CD4-positive, alpha-beta T cell treated with Interleukin-4 for 1 hour (primary cell): Measurements from ENCODE around the gene NPTN.
"Not testable (repeated sequence)": the region's sequence is repeated elsewhere in the genome, so short reads cannot be mapped to it uniquely, and the experiment has no call there.

ENCODE experiments used
- DNase-seq, 2 donors: peaks; one replicate each; pipeline ENCODE4 v3.0.0-alpha.2; 2020 to 2022

Gene NPTN

DNA sequence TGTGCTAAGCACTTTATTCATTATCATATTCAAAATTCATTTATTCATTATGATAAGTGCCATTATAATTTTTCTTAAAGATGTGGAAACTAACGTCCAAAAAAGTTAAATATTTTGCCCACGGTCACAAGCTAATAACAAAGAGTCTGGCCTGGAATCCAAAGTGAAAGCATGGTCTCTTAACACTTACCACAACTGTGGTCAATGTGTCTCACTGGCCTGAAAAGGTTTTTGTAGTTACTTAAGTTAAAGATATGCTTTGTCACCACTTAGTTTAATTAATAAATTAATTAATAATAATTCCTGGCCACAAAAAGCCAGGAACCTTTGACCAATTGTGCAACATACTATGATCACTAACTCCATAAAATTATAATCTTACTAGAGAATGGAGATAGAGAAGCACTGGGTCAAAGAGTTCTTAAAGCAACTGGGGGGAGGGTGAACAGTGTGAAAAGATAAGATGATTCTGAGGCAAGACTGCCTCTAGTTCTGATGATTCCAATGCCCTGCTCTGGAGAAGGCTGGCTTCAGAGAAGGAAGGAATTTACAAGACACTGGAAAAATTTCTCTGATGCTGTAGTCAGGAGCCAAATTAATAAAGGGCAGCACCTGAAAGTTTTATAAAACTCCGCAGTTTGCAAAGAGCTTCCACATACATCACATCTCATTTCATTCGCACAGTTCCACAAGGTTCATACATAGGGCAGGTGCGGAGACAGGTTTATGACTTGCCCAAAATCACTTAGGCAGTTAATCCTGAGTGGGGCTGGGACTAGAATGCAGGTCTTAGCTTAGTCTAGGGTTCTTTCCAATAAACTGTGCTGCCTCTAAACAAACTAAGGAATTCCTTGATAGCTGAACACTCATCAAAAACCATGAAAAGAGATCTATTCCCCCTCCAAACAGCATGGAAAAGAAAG, 32.5 kb downstream of the NPTN start:
- no peak for DNase-seq

DNA sequence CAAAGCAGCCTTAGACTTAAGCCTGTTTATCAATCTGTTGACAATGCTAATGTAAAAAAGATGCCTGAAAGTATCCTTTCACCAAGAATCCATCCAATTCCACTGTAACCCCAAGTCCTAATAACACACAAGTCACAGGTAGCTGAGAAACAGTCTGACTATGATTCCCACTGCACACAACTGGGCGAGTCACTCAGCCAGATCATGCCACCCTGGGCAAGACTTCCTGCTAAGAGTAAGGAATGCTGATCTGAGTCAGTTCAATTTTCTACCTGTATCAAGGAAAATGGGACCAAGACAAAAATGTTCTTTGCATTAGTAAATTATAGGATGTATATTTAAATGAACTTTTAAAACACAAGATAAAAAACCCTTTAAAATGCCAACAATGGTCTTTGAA, 33.3 kb downstream of the NPTN start:
- no peak for DNase-seq

DNA sequence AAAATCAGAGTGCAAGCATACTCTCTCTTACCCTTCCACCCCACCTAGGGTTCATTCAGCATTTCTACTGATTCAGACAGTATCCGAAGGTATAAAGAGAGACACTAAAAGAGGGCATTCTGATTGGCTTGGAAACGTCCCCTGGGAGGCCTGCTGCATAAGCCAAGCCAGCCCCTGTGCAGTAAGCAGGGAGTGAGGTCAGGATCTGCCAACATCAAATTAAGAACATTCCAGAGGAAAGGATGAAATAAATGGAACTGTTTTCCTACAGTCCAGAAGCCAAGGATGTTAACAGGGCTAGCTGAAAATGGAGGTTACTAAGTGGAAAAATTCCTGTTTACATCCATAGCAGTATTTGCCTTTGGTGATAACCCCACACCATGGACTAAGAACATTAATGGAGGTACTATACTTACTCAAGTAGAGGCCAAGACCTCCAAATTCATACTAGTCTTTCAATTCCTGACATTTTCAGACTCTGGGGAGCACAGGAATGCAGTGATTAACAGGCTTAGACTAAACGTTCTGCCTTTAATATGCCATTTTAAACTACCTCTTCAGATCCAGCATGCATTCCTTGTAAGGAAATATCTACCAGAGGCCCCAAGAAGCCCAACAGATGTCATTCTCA, 34.5 kb downstream of the NPTN start:
- no peak for DNase-seq

DNA sequence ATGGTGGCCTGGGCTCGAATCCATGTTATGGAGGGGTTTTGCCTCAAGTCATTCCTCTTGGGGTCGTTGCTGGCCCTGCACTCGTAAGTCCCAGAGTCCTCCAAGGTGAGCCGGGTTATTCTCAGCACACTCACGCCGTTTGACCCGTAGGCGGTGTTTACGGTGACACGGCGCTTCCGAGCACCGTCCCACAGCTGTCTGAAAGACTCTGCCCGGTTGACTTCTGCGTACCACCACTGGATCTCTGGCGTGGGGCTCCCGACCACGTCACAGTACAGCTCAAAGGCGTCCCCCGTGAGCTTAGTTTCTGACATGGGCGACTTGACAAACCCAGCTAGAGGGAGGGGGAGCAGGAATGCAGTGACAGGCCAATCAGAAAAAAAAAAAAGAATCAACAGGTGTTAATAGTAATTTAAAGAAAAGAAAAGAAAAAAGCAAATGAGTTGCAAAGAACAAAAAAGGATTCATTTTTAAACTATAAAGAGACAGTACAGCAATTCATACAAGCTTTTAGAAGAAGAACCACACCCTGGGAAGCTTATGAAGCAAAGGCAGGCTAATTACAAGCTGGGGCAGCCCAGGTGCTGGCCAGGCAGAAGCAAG, 36.1 kb downstream of the NPTN start:
- DNase-seq, result no peak

DNA sequence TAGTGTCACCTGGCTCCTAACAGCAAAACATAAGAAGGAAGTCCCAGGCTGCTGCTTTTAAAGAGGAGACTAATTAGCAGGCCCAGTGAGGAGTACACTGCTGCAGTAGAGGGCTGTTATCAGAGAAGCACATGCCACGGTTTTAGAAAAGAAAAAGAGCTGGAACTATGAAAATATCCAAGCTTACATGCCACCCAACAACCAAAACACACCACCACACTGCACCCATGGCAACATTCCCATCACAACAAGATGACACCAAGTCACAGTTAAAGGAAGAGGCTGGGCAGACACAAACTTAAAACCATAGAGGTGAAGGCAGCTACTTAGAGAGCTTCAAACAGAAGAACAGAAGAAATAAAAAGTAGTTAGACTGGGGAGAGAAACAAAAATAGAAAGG, 37.0 kb downstream of the NPTN start:
- DNase-seq, result no peak

DNA sequence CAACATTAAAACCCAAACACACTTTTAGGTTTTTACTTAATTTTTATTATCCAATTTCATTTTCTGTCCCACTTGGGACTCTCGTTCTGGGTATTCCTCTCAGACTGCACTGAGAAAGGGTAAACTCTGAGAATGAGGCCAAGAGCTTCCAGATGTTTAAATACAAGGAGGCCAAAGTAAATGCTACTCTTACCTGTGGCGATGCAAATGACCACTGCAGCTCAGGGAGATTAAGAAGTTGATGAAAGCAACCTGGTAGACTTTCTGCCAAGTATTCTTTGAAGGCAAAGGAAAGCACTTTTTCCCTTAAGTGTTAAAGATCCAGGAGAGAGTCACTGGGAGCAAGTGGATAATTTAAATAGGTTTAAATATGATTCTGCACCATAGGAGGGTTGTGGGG, 39.1 kb downstream of the NPTN start:
- no peak for DNase-seq

DNA sequence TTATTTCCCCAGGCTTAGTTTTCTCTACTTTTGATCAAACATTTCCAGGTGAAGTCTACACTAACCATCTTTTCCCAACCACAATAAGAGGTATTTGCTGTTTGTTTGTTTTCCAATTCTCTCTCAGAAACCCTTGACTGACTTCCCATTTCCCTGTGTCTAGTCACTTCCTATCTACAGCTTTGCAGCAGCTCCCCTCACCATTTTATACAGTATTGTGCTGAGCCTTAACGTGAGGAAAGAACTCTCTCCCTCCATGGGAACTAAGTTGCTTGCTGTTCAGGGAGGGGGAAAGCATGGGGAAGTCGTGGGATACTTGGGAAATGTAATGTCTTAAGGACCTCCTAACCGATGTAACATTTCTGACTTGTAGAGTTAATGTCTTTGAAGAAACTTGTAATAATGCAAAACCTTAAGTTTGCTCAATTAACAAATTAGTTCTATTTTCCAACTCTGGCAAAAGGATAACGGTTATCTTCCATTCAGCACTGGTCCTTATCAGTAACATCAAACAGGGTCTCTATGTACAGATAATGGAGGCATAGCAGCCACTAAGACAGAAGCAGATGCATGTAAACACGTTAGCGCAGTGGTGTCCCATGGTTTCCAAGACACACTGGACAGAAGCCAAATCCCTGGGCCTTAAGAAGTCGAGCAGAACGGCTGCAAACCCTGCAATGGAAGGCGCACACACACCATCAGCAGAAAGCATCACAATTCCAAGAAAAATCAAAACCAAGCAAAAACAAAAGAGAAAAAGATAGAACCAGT, 39.7 kb downstream of the NPTN start:
- no peak for DNase-seq

DNA sequence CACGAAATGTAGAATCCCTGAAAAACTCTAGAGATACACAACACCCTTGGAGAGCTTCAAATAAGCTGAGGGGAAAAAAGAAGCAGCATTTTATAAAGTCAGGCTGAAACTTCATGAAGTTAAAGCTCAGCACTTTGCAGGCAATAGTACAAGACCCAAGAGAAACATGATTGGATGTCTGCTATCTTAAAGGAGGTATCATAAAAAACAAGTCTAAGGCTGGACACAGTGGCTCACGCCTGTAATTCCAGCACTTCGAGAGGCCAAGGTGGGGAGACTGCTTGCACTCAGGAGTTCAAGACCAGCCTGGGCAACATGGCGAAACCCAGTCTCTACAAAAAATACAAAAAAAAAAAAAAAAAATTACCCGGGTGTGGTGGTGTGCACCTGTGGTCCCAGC, 42.9 kb downstream of the NPTN start:
- DNase-seq, result no peak

DNA sequence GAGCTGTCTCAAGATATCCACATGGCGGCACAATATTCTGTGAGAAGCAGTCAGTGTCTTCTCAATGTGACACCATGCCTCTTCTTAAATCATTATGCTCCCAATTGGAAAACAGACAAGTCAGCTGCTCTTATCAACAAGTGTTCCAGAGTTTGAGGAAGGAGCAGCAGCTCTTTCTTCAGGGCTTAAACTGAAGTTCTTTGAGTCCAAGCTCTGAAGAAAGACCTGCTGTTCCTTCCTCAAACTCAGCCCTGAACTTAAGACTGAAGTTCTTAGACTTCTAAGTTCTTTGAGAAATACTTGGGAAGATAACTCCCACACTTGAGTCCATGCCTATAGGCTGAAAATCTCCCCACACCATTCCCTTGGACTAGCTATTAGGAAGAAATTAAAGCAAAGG, 43.4 kb downstream of the NPTN start:
- no peak for DNase-seq

DNA sequence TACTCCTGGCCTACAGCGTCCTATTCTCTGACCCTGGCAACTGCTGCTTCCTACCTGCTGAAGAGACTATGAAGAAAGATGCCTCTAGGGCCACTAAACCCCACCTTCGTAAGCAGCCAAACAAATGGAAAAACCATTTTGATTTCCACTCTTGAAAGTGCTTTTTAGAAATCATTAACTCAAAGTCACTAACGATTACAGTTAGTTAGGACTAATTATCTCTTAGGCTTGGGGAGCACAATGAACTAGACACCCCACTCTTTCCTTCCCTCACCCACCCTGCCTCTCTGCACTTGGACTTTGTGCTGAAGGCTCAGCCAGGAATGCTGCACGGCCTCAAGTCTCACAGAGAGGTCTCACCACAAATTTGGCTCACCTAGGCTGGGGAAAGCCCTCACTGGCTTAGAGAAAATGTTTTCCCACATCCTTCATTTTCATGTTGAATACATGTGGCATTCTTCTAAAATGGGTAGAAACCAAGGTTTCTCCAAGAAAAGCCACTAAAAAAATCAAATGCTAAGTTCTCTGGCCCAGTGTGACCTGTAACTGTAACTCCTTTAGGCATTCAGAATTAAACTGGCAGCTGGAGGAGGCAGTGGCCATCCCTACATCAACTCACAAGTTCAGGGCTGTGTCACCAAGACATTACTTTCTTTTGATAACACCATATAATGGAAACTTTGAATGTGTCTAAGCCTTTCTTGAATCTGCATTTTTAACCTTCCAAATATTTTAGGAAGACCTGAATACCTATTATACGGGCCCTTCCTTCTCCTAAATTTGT, 47.1 kb downstream of the NPTN start:
- DNase-seq, result no peak

DNA sequence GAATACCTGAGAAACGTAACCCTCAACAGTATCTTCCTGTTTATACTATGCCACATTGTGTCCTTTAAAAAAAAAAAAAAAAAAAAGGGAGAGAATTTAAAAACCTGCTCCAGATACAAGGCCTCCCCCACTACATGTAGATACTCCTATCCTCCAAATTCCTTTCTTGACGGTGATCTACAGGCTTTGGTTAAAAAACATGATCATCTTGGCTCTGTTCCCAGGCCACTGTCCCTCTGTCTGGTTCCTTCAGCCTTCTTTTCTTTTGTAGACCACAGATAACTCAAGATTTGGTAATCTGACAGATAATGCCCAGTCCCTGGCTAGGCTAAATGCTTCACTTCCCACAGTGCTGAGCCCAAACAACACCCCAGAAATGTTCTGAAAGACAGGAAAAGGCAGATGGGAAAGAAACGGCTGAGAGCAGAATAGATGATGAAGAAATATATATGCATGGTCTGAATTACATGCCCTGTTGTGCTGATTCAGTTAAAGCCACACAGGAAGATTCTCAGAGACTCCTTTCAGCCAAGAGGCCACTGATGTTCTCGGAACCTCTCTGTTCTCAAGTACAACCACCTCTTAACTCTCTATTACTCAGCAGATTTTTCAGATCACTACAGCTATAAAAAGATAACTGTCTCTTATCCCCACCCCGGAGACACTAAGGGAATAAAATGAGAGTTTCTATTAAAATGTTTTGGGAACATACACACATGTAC, 48.3 kb downstream of the NPTN start:
- no peak for DNase-seq

DNA sequence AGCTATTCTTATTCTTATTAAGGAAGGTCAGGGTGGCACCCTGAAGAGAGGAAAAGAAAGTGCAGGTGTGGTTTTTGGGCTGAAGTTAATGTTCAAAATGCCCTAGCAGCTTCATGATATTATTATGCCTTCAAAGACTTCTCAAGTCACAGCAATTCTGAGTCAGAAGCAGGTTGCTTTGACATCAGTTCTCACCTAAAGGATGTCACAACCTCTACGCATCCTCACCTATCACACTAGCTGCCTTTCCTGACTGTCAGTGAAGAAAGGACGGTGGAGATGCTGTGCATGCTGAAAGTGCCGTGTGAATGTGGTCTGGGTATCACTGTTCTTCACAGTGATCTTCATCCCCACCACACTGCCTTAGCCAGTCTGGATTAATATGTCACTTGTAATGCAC, 49.6 kb downstream of the NPTN start:
- no peak for DNase-seq

DNA sequence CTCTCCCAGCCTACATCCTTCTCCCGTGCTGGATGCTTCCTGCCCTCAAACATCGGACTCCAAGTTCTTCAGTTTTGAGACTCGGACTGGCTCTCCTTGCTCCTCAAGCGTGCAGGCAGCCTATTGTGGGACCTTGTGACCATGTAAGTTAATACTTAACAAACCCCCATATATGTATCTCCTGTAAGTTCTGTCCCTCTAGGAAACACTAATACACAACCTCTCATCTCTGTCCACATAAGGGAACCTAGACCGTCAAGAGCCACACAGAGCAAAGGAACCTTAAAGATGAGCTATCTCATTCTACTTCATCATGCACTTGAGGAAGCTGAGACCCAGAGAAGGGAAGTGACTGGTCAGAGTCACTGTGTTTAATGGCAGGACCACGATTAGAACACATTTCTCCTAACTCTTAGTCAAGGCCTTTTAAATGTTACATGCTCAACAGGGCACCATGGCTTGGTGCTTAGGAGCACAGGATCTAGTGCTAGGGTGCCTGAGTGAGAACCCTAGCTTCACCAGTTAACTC, 50.3 kb downstream of the NPTN start:
- no peak for DNase-seq

DNA sequence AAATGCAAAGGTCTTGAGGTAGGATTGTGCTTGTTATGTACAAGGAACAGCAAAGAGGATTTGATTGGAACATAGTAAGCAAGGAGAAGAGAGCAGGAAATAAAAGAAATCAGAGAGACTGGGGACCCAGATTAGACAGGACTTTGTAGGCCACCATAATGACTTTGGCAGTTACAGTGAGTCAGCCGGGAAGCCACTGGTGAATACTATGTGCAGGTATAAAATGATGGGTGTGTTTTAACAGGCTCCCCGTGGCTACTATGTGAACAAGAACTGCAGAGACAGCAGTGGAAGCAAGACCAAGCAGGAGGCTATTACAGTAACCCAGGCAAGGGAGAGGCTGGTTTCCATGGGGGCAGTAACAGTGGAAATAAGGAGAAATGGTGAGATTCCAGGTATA, 55.2 kb downstream of the NPTN start:
- no peak for DNase-seq

DNA sequence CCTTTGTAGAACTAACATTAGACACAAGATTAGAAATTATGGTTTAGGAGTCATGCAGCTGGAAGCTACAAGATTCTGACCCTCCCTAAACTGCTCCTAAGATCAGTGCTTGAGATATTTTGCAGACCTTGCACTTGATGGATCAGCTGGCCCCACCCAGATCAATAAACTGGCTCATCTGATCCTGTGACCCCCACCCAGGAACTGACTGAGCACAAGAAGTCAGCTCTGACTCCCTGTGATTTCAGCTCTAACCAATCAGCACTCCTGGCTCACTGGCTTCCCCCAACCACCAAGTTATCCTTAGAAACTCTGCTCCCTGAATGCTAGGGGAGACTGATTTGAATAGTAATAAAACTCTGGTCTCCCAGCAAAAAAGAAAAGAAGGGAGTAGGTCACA, 55.6 kb downstream of the NPTN start:
- DNase-seq, result not testable (repeated sequence)

DNA sequence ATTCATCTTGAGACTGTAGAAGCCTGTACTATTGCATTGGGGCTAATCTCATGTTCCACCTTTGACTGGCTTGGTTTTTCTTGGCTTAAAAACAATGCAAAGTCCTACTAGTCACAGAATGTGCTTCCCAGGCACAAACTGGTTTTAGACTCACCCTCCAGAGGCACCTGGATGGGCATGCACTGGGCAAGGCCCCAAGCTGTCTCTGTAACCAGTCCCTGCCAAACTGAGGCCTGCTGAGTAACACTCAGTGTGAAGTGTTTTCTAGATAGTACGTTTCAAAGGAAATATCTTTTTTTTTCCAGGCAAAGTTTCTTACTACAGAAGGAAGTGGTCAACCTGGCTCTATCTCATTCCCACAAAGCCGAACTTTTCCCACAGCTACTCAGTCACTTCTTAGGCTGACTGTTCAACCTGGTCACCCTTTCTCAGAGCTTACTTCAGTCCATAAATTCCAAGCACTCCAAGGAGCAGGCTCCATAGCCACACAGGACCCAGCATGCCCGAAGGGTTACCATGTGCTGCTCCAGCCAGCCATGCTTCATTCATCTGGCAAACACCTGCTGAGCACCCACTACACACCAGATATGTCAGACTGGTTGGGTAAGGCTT, 57.4 kb downstream of the NPTN start:
- no peak for DNase-seq

DNA sequence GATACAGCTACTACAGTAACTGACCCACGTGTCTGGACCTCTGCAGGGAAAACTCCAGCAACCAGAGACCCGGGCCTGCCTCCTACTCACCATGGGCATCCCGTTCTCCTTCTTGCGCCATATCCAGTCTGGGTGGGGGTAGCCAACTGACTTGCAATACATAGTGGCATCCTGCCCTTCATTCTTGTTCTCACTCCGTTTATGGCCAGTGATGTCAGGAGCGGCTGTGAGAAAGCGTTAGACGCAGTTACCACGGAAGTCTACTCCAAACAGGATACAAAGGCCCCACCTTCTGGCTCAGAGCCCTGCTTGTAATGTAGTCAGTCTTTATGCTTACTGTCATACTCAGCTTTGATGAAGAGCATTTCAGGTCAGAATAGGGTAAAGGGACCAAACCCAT, 59.6 kb downstream of the NPTN start:
- DNase-seq, result no peak

DNA sequence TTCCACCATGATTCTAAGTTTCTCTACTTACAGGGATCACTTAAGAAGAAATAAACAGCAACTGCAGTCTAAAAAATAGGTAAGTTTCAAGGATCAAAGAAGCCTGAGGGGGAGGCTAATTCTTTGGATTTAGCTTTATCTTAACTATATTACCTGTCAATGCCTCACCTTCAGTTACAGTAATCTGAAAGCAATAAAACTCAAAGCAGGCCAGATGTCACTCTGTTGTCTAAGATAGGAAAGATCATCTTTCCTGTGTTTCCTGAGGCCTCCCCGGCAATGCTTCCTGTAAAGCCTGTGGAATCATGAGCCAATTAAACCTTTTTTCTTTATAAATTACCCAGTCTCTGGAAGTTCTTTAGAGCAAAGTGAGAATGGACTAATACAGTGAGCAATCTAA, 60.2 kb downstream of the NPTN start:
- DNase-seq, result no peak

DNA sequence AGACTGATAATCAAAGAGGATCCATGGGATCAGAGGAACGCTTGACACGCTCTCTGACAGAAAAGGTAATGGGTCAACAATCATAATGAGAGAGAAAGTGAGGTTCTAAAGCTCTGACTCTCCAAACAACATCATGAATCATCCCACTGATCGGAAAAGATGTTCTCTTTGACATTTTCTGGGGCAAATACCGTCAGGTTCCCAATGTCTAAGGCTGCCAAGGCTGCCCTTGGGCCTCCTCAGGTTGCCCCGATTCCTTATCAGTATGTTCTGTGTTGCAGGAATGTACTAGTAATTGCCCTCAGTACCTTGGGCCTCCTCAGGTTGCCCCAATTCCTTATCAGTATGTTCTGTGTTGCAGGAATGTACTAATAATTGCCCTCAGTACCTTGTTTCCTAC, 60.9 kb downstream of the NPTN start:
- DNase-seq, result no peak

DNA sequence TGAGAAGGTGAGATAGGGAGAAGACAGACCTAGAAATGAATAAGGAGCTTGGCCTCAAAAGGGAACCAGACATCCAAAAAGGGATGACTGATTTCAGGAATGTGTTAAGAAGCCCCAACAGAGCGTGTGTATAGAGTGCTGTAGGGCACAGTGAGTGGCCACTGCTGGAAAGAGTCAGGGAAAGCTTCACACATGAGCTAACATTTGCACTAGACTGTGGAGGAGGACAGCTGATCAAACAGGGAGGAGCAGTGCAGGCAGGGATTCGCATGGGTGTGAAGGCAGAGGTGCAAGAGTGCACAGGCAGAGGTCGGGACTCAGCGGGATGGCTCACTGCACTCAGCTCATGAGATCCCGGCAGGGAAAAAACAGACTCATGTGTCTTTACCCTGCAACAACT, 61.8 kb downstream of the NPTN start:
- DNase-seq, result no peak

DNA sequence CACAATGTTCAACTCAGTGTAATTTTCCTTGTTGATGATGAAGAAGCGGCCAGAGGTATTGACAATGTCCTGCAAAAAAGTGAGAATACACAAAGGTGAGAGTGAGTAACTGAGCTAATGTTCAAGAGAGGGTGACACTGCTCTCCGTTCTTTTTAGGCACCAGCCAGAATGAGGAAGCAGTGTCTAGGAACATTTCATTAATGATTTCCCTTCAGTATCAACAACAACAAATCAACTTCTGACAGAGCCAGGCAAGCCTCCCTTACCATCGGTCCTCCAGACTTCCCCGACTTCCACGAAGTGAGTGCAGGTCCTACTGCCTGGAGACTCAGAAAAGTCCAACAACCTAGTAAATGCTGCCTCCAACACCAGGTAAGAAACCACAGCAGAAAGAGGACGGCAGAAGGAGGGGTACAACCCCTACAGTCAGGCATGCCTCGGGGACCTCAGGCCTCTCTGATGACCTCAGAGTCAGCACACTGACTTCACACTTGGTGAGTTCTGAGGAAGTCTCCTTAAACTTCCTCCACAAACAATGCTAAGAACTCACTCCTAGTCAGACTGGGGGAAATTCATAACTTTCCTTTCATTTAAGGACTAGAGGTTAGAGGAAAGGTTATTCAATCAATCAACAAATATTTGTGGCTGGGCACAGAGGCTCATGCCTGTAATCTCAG, 62.7 kb downstream of the NPTN start:
- no peak for DNase-seq
